Embryonic facial prominence (tissue), 1 donor: Measurements from ENCODE around the gene DOCK1.

ENCODE experiments used
- DNase-seq: peaks from one replicate; pipeline ENCODE4 v3.0.0-alpha.2; 2016; ENCODE audit errors: extremely low spot score

The DOCK1 gene

DNA sequence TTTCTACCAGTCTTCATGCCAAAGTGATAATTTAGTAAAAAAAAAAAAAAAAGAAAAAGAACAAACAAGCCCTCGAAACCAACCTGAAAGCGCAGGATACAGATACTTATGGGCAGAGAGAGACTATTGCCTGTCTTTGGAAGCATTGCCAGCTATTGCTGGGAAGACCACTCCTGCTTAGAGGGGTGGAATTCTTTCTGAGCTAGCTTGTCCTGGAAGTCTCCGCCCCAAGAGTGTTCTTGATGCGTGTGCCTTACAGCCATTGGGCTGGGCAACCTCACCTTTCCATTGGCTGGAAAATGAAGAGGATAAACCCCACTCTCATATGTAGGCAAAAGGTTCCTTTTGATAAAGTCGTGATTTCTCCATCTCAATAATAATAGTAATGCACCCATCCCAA is 311.0 kb downstream of the DOCK1 start:
- DNase-seq = no peak

- no peak for DNase-seq
These were observed 311.6 kb downstream of the DOCK1 start for GRCh38 chr10:127216786-127217185.

DNA sequence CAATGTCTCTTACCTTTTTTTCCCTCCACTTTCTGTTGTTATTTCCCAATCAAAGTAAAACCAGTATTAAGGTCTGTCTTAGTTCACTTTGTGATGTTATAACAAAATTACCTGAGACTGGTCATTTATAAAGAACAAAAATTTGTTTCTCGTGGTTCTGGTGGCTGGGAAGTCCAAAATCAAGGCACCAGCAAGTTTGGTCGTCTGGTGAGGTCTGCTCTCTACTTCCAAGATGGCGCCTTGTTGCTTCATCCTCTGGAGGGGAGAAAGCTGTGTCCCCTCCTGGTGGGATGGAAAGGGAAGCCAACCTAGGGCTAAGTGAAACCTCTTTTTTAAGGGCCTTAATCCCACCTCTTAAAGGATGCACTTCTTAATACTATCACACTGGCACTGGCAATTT is 313.4 kb downstream of the DOCK1 start:
- no peak for DNase-seq

GRCh38 chr10:127221281-127221680 is 316.1 kb downstream of the DOCK1 start:
- no peak for DNase-seq

DNA sequence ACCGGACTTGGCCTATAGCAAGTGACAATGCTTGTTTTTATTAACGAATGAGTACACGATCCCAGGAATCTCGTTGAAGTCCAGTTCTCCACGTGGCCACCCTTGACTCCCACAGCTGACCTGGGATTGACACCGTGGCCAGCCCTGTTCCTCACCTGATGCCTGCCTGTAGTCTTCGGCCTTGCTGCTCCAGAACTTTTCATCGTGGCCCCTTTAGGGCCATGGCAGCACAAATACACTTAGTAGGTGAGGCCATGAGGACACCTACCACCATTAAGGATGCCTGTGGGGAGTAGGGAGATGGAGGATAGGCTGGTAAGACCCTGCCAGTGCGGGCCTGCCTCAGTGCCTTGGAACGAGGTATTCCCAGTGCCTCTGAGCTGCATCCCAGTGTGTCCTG is 321.8 kb downstream of the DOCK1 start:
- DNase-seq = no peak

DNA sequence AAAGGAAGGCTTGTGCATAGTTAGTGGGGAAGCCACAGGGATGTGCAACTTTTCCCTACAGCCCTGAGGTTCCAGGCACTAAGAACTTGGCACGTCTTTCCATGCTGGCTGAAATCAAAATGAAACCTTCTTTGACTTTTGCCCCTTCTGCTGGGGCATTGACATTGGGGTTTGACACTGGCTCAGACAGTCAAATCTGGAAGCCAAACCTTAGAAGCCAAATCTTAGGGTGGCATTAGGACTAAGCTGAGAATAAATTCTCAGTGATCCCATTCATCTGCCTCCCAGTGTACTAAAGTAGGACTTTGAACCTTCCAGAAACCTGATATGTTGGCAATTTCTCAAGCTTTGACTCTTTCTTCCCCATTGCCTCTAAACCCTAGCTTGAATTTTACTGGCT is 322.4 kb downstream of the DOCK1 start:
- no peak for DNase-seq

GRCh38 chr10:127228195-127228787 is 323.1 kb downstream of the DOCK1 start:
- no peak for DNase-seq

DNA sequence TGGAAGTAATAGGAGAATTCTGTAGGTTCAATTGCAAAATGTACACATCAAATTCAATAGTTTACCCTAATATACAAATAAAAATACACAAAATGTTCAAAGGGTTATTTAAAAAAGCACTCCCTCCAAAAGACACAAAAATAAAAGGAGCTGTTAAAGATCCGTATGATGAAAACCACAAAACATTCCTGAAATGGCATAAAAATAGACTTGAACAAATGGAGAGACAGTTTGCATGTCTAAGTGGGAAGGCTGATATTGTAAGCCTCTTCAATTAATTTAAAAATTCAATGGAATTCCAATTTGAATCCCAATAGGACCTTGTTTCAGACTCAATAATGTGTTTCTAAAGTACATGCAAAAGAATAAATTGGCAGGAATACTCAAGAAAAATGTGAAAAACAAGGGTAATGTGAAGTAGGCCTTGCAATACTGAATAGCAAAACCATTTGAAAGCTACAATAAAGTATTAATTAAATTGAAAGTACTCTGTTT is 329.1 kb downstream of the DOCK1 start:
- DNase-seq = no peak

DNA sequence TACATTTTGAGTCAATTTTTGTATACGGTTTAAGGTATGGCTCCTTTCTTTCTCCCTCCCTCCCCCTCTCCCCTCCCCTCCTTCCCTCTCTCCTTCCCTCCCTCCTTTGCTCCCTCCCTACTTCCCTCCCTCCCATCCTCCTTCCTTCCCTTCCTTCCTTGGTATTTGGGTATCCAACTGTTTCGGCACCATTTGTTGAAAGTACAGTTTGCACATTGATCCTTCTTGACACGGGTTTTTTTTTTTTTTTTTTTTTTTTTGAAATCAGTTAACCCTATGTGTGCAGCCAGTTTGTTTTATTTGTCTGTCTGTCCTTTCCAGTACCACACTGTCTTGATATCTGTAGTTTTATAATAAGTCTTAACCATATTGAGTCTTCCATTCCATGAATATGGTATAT is 331.0 kb downstream of the DOCK1 start:
- no peak for DNase-seq

DNA sequence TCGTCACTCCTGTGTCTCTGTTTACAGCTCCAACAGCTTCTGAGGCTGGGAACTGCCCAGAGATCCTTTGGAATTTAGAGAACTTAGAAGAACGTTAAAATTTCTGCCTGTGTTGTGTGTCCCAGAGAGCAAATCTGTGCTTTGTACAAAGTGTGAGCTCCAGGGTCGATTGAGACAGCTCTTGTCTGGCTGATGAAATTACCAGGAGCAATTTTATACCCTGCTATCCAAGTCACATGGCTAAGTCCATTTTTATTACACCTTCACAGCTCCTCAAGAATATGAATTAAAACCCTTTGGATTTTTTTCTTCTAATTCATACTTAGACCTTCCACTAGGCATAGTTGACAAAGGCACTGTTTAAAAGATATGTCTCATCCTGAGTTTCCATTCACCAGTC is 337.7 kb downstream of the DOCK1 start:
- DNase-seq = no peak

DNA sequence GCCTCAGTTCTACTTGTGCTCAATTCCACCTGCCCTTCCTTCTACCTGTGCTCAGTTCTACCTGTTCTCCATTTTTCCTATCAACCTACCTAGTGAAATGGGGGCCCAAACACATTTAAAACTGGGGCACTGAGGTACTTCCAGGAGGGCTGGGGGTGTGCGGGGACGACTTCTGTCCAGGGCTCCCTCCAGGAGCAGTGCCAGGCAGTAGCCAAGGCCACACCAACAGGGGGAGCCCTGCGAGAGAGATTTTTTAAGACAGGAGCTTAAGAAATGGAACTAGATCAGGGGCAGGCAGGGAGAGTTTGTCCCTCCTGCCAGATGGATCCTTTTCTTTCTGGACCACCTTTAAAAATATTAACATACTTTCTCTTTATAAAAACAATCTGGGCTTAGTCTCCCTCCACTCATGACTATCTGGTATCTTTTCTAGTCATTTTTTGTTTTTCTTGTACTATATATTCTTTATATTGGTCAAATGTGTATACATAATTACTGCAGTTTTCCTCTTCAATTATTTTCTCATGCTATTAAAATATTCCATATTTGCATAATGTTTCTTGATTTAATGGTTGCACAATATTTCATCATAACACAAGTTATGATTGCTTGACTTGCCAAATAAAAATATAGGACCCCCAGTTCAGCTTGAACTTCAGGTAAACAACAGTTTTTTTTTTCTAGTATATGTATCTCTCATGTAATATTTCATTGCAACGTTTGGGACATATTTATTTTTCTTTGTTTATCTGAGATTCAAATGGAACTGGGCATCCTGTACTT is 338.5 kb downstream of the DOCK1 start:
- DNase-seq = no peak

GRCh38 chr10:127245456-127245855 is 340.2 kb downstream of the DOCK1 start:
- DNase-seq = no peak

GRCh38 chr10:127250031-127250430 is 344.8 kb downstream of the DOCK1 start:
- no peak for DNase-seq

DNA sequence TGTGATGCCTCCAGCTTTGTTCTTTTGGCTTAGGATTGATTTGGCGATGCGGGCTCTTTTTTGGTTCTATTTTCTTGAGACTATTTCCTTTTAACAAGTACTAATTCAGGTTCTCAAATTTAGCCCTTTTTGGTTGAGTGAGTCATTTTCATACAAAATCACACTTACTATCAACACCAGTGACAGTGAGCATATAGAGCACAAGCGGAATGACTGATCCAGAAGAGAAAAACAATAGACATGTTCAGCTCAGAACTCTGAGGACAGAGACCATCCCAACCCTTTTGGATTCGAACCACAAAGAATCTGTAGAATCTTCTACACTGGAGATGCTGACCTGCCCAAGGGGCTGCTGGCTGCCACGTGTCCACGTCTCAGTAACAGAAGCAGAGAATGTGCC is 347.6 kb downstream of the DOCK1 start:
- DNase-seq = no peak

GRCh38 chr10:127254276-127254675 is 349.0 kb downstream of the DOCK1 start:
- no peak for DNase-seq

GRCh38 chr10:127257395-127257794 is 352.2 kb downstream of the DOCK1 start:
- DNase-seq = no peak

- no peak for DNase-seq
These were observed 354.1 kb downstream of the DOCK1 start for GRCh38 chr10:127259347-127259746.

DNA sequence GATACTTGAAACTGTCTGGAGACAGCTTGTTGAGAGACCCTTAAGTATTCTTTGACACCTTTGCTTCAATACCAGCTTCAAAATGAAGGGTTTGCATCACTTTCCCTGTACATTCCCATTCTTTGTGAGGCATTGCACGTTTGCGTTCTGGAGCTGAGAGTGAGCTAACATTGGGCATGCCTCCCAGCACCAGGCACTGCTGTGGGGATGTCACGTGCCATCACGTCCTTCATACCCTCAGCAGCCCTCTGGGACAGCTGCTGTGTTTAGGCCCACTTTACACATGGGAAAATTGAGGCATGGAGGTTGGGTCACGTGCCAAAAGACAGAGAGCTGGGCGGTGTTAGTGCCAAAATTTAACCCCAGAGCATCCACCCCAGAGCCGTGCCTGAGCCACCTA is 357.4 kb downstream of the DOCK1 start:
- DNase-seq = no peak

- DNase-seq = no peak
These were observed 360.1 kb downstream of the DOCK1 start for GRCh38 chr10:127265288-127265687.

GRCh38 chr10:127266431-127266830 is 361.2 kb downstream of the DOCK1 start:
- DNase-seq = no peak

DNA sequence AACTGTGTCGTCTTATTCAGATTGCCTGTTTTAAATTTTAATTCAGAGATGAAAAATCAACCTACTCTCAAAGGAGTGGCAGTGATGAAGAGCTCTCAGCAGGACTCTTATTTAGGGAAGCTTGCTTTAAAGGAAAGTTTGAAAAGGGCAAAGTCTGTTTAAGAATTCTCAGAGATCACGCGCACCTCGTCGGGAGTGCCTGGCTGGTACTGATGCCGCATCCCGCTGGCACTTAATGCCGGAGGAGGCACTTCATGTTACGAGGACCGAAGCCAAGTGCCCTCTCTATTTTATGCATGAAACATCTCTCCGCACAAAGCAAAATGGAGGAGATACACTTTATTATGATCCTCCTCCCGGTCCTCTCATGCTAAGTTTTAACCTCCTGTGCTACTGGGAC is 362.2 kb downstream of the DOCK1 start:
- DNase-seq = no peak

DNA sequence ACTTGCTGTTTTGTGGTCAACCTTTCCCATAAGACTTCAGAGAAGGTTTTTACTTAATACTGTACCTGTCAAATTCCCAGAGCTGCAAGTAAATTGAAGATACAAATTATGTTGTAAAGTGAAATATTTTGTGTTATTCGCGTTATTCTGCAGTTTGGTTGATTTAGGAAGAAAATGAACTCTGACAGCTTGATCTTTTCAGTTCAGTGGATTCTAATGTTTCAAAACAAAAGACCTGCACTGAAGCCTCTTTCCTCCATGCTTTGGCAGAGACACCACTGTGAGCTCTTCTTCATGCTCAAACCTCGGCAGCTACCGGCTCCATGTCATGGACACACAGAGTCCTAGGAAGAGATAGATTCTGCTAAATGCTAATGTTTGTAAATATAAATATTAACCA is 366.8 kb downstream of the DOCK1 start:
- no peak for DNase-seq

DNA sequence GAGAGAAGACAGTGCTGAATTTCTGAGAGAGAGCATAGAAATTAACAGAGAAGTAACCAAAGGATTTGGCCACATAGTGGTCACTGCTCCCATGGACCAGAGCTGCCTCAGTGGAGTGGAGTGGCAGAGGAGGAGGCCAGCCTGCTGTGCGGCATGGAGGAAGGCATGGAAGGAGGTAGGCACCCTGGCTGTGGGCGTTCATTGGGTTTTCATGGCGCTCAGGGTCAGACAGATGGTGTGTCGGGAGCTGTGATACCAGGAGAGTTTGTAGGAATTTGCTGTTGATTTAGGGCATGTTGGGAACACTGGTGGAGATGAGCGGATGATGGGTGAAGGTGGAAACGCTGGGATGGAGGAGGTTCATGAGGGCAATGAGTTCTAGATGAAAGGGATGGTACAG is 370.0 kb downstream of the DOCK1 start:
- no peak for DNase-seq
